DMS79 (cell line): ENCODE data around the gene DTNB.
A peak's percentile ranks its signal among the peaks of the same experiment; 100 is the strongest.

Experiments used
- DNase-seq: peaks from one replicate; lab custom pipeline; 2025; lab: John Stamatoyannopoulos, UW

Gene DTNB

DNA sequence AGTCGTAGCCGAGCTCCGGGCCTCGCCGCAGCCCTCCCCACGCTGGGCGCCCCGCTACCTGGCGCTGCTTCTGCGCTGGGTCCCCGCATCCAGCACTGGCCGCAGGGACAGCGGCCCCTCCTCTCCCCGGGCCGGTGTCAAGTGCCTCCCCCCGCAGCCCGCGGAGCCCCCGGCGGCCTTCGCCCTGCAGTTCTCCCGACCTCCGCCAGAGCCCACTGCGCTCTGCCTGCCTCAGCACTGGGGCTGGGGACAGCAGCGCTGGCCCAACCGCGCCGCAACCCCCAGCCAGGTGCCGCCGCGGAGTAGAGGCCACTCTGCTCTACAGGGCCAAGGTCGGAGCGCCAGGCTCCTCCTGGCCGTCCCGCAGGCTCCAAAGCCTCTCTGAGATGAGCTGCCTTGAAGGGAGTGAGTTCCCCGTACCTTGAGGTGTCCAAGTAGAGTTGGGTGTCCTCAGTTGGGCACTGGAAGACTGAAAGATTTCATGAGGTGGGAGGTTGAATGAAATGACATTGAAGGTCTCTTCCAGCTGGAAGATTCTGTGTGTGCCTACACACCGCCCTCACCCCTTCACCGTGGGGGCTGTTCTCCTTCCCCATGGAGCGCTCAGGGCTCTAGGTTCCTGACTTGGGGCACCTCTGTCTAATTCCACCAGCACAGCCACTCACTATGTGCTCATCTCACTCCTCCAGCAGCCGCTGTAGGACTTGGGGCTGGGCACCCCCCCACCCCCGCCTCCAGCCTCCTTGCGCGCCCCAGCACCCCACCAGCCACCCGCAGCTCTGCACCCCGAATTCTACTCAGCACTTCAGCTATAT is 330.8 kb downstream of the DTNB start:
- DNase-seq, result no peak

DNA sequence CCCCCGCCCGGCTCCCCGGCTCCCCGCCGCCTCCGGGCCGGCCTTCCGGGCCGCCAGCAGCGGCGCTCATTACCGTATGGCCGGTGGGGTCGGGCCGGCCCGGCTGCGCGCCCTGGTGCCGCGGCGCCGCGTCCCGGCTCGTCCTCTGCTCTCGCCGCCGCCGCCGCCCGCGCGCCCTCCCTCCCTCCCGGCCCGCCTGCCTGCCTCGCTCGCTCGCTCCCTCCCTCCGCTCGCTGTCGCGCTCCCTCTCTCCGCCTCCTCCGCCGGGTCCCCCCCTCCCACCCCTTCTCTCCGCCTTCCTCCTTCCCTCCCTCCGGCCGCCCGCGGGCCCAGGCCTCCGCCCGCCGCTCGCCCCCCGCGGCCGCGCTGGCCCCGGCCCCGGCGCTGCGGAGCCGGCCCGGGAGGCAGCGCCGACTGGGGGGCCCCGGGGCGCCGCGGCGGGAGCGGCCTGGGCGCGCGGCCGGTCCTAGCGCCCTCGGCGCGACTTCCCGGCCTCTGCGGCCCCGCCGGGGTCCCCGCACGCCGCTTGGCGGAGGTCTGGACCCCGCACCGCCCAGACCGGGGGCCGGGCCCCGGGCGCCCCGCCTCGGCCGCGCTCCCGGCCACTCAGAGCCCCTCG is 331.5 kb downstream of the DTNB start, which contains the start of gene DNMT3A:
Gene DNMT3A, minus strand, starts transcription at position 173 of the 619 bp plus-strand sequence. CDS start 27,941 bp downstream, outside the sequence.
- peak; percentile 10 for DNase-seq

DNA sequence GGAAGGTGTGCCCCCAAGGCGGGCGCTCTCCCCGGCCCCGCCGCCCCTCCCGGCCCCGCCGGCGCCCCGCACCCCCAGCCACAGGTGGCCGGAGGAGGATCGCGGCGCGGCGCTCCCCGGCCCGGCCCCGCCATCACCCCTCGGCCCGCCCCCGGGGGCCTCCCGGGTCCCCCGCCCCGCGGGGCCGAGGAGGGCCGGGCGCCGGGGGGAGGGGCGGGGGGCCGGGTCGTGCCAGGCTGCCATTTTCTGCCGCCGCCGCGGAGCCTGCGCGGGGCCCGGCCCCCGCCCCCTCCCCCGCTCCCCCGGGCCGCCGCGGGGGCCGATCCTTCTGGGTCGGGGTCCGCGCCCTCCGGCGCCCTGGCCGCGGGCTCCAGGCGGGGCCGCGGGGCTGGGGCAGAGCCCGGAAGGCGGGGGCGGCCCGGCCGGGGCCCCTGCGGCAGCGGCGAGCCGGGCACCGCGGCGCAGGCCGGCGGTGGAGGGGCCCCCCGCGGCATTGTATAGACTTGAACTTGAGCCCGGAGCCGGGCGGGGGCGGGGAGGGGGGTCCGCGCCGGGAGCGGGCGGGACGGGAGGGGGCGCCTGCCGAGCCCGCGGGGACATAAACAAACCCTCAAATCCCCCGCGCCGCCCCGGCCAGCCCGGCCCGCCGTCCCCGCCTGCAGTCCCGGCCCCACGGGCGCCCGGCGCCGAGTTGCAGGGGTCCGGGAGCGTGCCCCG is 332.2 kb downstream of the DTNB start:
- no peak for DNase-seq

DNA sequence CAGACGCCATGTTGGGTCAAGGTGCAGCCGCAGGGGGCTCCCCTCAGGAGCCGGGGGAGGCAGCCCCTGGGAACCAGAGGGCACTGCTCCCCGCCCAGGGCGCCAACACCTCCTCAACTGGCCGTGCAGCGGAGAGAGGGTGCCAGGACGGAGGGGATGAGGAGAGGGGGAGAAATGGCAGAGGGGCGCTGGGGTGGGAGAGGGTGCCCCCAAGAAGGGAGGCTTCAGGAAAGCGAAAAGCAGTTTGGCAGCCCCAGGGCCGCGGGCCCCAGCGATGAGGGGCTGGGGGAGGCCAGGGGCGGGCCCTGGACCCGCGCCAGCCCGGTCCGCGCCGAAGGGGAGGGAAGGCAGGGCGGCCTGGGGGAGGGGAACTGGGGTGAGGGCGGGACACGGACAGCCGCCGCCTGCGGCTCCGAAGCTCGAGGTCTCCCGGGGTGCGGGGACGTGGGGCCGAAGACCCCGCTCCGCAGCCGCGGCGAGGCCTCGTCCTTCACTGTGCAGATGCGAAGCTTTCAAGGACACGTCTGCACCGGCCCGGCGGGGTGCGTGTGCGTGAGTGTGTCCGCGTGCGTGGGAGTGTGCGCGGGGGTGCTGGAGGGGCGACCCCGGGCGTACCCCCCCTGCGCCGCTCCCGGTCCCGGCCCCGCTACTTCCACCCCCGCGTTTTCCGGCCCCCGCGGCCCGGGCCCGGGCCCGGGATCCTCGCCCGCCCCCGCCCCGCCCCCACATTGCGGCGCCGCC is 333.0 kb downstream of the DTNB start:
- no peak for DNase-seq

DNA sequence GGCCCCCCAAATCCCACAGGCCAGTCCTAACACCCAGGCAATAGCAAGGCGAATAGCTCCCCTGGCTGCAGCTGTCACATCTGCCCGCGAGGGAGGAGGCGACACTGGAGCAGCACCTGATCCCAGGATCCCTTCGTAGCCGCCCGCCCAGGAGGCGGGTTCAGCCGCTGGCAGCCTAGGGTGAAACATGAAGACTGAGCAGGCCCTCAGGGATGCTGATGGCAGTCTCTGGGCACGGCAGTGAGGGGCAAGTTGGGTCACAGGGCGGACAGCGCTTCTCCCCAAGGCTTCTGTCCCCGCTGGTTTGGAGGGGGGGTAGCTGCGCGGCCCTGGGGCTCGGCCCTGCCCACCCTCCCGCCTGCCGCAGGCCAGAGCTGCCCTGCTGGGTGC is 333.6 kb downstream of the DTNB start:
- DNase-seq, result peak; percentile 32

DNA sequence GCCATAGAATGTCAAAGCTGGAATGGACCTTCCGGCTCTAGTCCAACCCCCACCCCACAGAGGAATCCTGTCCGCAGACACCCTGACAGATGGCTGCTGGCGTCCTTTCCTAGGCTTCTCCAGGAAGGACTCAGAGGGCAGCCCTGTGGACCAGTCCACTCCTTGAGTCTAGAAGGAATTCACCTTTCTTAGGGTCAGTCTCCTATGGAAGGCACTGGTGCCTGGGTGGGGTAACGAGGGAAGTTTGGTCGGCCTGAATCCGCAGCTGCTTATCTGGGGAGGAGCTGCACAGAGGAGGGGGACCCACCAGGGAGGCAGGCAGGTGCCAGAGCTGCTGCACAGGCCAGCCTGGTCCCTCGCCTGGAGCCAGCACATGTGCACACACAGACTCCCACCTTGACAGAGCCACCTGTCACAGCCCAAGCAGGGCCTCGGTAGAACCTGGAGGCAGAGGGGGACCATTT is 334.1 kb downstream of the DTNB start:
- no peak for DNase-seq

DNA sequence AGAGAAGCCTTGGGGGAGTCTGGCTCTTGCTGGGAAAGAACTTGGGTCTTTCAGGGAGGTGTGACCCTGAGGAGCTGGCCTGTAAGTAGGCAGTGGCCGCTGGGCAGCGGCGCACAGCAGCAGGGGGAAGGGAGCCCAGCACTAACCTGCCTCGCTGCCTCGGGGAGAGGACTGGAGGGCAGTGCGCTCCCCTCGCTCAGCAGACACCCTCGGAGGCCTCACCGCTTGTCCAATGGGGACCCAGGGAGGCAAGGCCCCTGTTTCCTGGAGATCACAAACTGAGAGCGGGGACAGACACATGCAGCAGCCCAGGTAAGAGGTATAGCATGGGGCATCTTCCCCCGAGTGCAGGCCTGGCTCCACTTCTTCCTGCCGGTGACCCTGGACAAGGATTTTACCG is 335.0 kb downstream of the DTNB start:
- DNase-seq, result no peak

DNA sequence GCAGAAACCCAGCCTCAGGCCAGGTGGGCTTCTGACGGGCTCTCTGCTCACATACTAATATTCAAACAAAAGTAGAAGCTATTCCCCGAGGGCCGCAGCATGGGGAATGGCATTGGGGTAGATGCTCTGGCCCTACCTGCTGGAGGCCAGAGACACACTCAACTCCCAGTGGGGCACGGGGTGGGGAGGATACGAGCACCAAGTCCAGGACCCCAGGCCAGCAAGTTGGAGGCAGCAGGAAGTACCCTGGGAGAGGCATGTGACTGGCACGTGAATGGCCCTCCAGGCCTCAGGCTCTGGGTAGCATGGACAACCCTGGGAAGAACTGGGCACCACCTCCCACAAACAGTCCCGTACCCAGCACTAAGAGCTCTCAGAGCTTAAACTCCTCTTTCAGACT is 335.5 kb downstream of the DTNB start:
- no peak for DNase-seq

DNA sequence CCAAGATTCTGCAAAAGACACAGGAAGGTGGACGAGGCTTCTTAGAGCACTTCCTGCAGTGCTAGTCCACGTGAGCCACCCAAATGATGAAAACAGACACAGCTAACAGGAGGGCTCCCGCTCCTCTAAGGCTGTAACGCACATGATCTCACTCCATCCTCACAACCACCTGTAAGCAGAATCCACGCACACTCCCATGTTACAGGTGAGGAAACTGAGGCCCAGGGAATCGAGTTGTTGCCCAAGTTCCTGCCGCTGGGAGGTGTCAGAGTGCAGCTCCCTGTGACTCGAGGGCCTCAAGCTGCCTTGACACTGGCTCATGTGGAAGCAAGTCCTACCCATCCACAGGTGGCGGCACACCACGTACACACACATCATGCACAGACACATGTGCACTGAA is 336.1 kb downstream of the DTNB start:
- DNase-seq, result no peak

DNA sequence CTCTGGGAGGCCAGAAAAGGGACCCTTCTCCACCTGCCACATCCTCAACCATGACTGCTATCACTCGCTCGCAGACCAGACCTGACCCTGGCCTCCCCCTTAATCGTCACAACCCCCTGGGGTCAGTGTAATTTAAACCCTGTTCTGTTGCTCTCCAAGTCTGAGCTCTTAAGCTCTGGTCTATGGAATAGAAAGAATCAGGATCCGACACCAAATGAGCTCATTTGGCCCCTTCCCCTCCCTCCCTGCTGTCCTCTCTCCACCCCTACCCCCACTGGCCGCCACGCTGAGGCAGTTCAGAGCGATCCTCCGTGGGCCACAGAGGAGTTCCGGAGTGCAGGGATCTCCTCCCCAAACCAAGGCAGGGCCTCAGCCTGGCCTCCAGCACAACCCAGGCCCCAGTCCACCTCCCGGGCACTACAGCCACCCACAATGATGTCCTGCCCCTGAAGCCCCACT is 337.0 kb downstream of the DTNB start:
- no peak for DNase-seq

DNA sequence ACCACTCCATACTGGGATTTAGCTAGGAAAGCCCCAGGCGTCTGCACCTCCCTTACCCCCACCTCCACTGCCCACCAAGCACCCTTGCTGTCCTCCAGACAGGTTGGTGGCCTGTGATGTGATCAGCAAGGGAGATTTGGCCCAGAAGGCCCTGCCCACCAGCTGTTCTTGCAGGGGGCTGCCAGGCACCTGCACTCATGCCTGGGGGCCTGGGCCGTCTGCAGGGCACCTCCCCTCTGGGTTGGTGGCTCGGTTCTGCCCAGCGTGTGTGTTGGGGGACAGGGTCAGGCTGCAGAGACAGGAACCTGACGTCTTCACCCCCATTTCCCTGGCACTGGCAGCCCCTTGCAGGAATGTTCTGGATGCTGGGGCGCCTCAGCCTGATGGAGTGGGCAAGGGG is 337.4 kb downstream of the DTNB start:
- DNase-seq, result no peak

DNA sequence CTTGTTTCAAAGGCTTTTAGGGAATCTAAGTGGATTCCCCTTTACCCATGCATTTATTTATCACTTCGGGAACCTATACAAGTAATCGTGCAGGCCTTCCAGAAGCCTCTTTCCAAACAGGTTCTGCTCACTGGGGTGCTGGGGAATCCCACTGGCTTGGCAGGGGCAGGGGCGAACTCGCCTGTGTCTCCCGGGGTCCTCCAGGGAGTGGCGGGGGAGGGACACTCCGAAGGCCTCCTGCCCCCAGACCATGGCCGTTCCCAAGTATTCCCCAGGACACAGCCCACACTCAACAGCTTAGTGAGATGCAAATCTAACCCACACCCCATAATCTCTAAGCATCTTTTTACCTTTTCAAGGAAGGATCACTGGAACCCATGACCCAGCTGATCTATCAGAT is 338.2 kb downstream of the DTNB start:
- no peak for DNase-seq

DNA sequence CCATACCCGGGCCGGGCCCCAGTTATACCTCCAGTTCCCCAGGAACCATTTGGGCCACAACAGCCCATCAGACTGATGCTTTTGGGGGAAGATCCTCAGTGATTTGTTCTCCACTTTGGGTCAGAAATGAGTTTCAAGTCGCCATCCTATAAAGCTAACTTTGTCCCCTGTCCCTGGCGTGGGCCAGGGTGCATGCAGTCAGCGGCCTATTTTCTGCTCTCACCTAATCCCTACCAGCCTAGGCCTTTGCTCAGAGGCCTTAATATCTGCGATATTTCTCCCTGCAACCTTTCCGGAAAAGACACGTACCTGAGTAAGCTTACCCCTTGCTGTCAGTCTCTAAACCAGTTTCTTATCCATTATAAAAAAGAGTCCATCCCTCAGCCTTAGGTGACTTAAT is 338.9 kb downstream of the DTNB start:
- no peak for DNase-seq

DNA sequence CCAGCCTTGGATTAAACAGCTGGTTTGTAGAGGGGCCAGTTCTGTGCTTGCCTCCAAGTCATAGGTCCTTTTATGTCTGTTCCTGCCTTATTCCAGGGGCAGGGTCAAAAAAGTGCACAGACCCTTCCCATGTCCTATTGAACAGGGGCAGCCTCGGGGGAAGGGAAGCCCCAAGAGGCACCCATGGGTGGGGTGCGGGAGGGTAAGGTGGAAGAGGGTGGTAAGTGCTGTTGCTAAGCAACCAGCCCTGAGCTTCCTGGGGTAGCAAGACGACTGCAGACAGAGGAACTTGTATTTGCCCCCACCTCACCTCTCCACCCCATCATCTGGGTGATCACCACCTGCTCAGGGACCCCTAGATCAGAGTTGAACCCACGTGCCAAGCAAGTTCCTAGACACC is 339.4 kb downstream of the DTNB start:
- DNase-seq, result no peak

DNA sequence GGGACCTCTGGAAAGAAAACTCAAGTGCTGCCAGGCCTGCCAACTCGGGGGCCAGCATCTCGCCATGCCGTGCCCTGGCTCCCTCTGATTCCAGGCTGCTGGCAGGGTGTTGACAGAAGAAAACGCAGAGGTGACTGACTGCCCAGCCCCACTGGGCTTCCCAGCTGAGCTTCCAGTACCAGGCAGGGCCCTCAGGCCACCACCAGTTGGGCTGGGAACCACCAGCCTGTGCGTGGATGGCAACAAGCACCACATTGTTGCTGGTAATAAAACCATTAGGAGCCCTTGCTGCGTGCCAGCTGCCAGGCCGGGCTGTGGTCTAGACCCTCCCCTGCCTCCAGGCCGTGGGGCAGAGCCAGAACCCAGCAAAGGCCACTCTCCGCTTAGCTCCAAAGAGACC is 340.8 kb downstream of the DTNB start:
- DNase-seq, result no peak

DNA sequence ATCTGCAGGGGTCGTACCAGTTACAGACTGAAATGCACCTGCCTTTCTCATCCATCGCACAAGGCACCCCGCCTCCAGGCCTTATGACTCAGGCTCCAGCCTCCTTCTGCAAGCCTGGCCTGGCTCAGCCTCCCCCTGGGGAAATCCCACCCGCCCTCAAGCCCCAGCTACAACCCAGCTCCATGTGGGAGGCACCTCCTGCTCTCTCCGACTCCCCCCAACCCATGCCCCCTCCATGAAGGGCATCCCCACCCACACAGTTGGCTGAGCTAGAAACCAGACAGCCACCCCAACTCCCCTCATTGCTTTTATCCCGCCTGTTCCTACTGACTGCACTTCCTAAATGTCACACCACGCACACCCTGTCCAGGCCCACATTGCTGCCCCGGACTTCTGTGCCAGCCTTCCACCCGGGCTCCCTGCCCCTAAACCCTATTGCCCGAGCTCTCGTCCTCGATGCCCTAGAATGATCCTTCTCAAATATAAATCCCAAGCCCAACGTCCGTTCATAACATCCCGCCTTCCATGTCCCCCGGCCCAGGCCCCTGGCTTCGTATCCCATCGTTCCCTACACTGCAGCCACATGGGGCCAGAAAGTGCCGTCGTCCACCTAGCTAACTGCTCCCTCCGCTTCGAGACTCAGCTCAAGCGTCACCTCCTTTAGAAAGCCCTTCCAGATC is 341.6 kb downstream of the DTNB start:
- no peak for DNase-seq

DNA sequence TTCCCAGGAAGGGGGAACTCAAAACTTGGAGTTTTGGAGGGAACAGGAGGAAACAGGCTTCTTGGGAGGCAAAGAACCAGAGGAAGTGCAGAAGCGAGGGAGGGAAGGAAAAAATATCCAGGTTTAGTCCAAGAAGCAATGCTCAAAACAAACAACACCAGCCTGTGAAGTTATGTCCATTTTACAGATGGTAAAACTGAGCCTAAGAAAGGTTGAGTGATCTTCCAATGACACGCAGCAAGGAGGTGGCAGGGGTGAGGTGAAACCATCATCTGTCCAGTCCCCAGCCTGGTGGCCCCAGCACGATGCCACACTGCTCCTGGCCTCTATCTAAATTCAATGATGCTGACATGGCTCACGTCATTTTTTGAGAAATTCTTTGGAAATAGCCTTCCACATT is 342.4 kb downstream of the DTNB start:
- no peak for DNase-seq

DNA sequence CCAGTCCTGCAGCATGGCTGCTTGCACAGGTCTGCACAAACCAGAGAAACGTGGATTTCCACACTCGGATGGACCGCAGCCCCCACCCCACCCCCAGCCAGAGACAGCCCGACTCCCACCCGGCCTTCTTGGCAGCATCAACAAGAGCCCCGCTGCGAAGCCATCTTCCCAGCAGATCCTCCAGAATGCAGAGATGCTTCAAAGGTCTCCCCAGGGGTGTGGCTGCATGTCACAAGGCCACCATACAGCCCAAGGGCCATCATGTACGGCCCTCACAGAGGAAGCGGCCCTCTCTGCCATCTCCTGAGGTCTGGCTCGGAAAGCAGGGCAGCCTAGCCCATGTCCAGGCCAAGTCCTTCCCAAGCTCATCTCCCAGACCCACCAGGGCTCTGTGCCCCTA is 343.1 kb downstream of the DTNB start:
- no peak for DNase-seq

DNA sequence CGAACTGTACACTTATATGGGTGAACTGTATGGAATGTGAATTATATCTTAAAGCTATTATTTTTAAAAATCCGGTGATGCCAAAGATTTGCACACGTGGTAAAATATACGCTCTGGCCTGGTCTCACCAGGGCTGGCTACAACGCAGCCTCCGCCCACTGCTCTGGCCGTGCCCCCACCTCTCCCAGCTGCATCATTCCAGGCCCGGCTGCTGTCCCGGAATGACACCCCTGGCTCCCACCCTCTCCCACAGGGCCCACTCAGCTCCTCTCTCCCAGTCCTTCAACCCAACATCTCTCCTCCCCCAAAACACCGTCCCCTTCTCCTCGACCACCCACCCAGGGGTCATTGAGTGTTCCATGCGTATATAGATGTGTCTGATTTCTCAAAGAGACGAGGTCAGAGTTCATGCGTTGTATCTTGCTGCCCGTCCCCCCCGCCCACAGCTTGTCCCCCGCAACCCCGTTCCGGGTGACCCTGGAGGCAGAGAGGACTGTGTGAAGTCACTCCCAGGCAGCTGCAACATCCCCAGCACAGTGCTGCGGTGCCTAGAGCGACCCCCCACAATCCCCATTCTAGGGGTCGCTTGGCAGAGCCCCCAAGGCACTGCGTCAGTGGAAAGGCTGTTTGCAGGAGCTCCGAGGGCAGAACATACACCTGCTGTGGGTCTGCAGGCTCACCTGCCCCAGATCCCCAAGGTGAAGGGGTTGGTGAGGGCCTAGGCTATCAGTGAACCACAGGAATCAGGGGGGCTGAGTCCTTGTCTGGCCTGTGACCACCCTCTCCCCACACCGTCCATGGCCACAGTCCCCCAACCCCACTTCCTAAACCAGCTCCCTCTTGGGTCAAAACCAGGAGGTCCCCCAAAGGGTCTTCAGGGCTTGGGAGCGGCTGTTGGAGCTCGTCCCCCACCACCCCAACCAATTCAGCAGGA is 345.0 kb downstream of the DTNB start:
- no peak for DNase-seq
